ENCODE measurements around the gene WDR43. TPM values are rescaled to one million over a fixed set of nuclear protein-coding genes. Genes with fewer than 3 reads are reported as not detected.
A peak's percentile ranks its signal among the peaks of the same experiment; 100 is the strongest.

The WDR43 gene
- total RNA-seq, 6 experiments from 2014 or later = 67.8 to 81.1 (median 71.4) TPM

GRCh38 chr2:28904295-28904694, 9.8 kb downstream of the WDR43 start:
- peak; percentile 61 for DNase-seq
- Mint-ChIP-seq H3K4me1 (ENCODE audit: low read depth) (peaks cover 68% of the 10 kb centered on the region), H3K4me3 (no peak overlapping the region), H3K27me3 (ENCODE audit: insufficient read depth) (peaks cover 7% of the 10 kb centered on the region), H3K36me3 (ENCODE audit: low read depth) (peaks cover 41% of the 10 kb centered on the region), H3K9me3 (no peaks in the 10 kb centered on the region), H3K27ac (peak overlapping the region; percentile 64)
- no peak for TF ChIP-seq CTCF (IDR thresholded peaks at IDR 0.05)

GRCh38 chr2:28904802-28905457, 10.5 kb downstream of the WDR43 start:
- Mint-ChIP-seq H3K27ac (peak overlapping the region; percentile 64), H3K4me1 (ENCODE audit: low read depth) (peaks cover 62% of the 10 kb centered on the region), H3K27me3 (ENCODE audit: insufficient read depth) (peaks cover 7% of the 10 kb centered on the region), H3K9me3 (no peaks in the 10 kb centered on the region), H3K36me3 (ENCODE audit: low read depth) (peaks cover 47% of the 10 kb centered on the region), H3K4me3 (no peak overlapping the region)
- no peak for DNase-seq
- no peak for TF ChIP-seq CTCF (IDR thresholded peaks at IDR 0.05)

GRCh38 chr2:28905533-28905932, 11.1 kb downstream of the WDR43 start:
- Mint-ChIP-seq H3K27me3 (ENCODE audit: insufficient read depth) (peaks cover 7% of the 10 kb centered on the region), H3K36me3 (ENCODE audit: low read depth) (peaks cover 52% of the 10 kb centered on the region), H3K27ac (peak overlapping the region; percentile 64; the same call in 1 of the 2 replicates), H3K4me3 (no peak overlapping the region), H3K4me1 (ENCODE audit: low read depth) (peaks cover 59% of the 10 kb centered on the region), H3K9me3 (no peaks in the 10 kb centered on the region)
- DNase-seq = no peak
- TF ChIP-seq CTCF (IDR thresholded peaks at IDR 0.05) = no peak

- Mint-ChIP-seq H3K36me3 (ENCODE audit: low read depth) (peaks cover 52% of the 10 kb centered on the region), H3K9me3 (no peaks in the 10 kb centered on the region), H3K4me1 (ENCODE audit: low read depth) (peaks cover 50% of the 10 kb centered on the region), H3K4me3 (no peak overlapping the region), H3K27ac (peak overlapping the region; percentile 60), H3K27me3 (ENCODE audit: insufficient read depth) (peaks cover 7% of the 10 kb centered on the region)
- DNase-seq = no peak
- TF ChIP-seq CTCF (IDR thresholded peaks at IDR 0.05) = no peak
Measured at GRCh38 chr2:28906376-28906775, 11.9 kb downstream of the WDR43 start.

- no peak for DNase-seq
- Mint-ChIP-seq H3K27me3 (ENCODE audit: insufficient read depth) (peaks cover 7% of the 10 kb centered on the region), H3K4me1 (ENCODE audit: low read depth) (peaks cover 46% of the 10 kb centered on the region), H3K4me3 (no peak overlapping the region), H3K27ac (peak overlapping the region; percentile 60), H3K36me3 (ENCODE audit: low read depth) (peaks cover 53% of the 10 kb centered on the region), H3K9me3 (no peaks in the 10 kb centered on the region)
- no peak for TF ChIP-seq CTCF (IDR thresholded peaks at IDR 0.05)
Measured at GRCh38 chr2:28906821-28907220, 12.4 kb downstream of the WDR43 start.
